Kidney (tissue), 14 donors: ENCODE data around the gene NDC80. TPM values are rescaled to one million over a fixed set of nuclear protein-coding genes. Genes with fewer than 3 reads are reported as not detected.
"Not testable (repeated sequence)": the region's sequence is repeated elsewhere in the genome, so short reads cannot be mapped to it uniquely, and the experiment has no call there.

Experiments used
- DNase-seq, 5 donors: peaks; one replicate each; pipeline ENCODE4 v3.0.0-alpha.2; 2013 to 2020
- FAIRE-seq: peaks from 2 replicates; lab custom pipeline; 2012; peaks lifted over from hg19 to GRCh38; lab: Jason Lieb, UNC
- H3K27ac ChIP-seq, 2 donors: one replicate each; pipeline ENCODE4 v1.7.0; 2013; ENCODE audit warnings: low read depth in 2 of 2, low read length in 2 of 2, inconsistent platforms in 1 of 2
- H3K27me3 ChIP-seq: one replicate; pipeline ENCODE4 v1.7.1; 2013; ENCODE audit warnings: low read length, inconsistent platforms; ENCODE audit not compliant: control insufficient read depth, insufficient read depth
- H3K36me3 ChIP-seq, 3 donors: one replicate each; pipeline versions ENCODE4 v1.7.0 to v1.7.1; 2013; ENCODE audit warnings: low read length in 3 of 3, control low read depth in 1 of 3, inconsistent platforms in 1 of 3; ENCODE audit not compliant: insufficient read depth in 3 of 3, control insufficient read depth in 2 of 3
- H3K4me1 ChIP-seq, 3 donors: one replicate each; pipeline versions ENCODE4 v1.7.0 to v1.7.1; 2013; ENCODE audit warnings: low read length in 3 of 3, inconsistent platforms in 1 of 3, low read depth in 1 of 3; ENCODE audit not compliant: control insufficient read depth in 2 of 3, insufficient read depth in 2 of 3
- H3K4me3 ChIP-seq, 3 donors: one replicate each; pipeline versions ENCODE4 v1.7.0 to v1.8.1; 2013; ENCODE audit warnings: low read length in 3 of 3, control low read depth in 1 of 3, inconsistent platforms in 1 of 3
- H3K9ac ChIP-seq, 3 donors: one replicate each; pipeline versions ENCODE4 v1.7.0 to v1.7.1; 2013; ENCODE audit warnings: low read length in 3 of 3, control low read depth in 1 of 3, inconsistent platforms in 1 of 3
- H3K9me3 ChIP-seq, 3 donors: one replicate each; pipeline versions ENCODE4 v1.7.0 to v1.7.1; 2013; ENCODE audit warnings: low read length in 3 of 3, control low read depth in 1 of 3, inconsistent platforms in 1 of 3; ENCODE audit not compliant: control insufficient read depth in 2 of 3, insufficient read depth in 1 of 3
- CTCF ChIP-seq: IDR thresholded peaks from 3 replicates; pipeline ENCODE4 v1.5.1; 2012; ENCODE audit warnings: mild to moderate bottlenecking, moderate library complexity, borderline replicate concordance; ENCODE audit not compliant: insufficient read depth; ENCODE audit errors: extremely low read depth
- intact Hi-C: fragments of 100-400 bp; cut with DNase I; formaldehyde crosslinking; loops from one replicate; pipeline ENCODE4 v1.11.1; 2022
- polyA plus RNA-seq: library from polyadenylated mRNA; stranded (reverse); fragments of 350-450 nt; fragmentation: Illumina TruSeq; extraction: RNeasy Lipid Tissue Mini Kit (QIAGEN cat#74804); gene quantifications from one replicate; pipeline ENCODE4 v1.2.3, GENCODE V29; 2014; ENCODE audit warnings: low read depth, low replicate concordance; ENCODE audit not compliant: insufficient read depth
- total RNA-seq: library from RNA; stranded (reverse); fragmentation: NEBNext Ultra II Directional; extraction: Animal tissue kit (Norgen Biotek cat#: 25700); gene quantifications from one replicate; pipeline ENCODE4 v1.2.1, GENCODE V29; 2021
- donor health status: control.
- donor health status: control.
- donor health status: control.
- donor health status: control.
- donor health status: control.
- donor health status: DM: yes; HTN: yes; CAD: no.
- donor health status: Normal renal cell carcinoma (clear cell type).

Gene NDC80
- total and polyA plus RNA-seq, 2 donors from 2014 or later: 0.63 to 0.99 TPM

GRCh38 chr18:2538844-2539243 is 32.5 kb upstream of the NDC80 start:
- peak in 2 of 5 donors; percentile 61 to 62 for DNase-seq
- intact Hi-C loops: loop anchor here (10.0 kb wide), 1 partner anchor 1674 kb away; no protein-coding TSS in a partner anchor

DNA sequence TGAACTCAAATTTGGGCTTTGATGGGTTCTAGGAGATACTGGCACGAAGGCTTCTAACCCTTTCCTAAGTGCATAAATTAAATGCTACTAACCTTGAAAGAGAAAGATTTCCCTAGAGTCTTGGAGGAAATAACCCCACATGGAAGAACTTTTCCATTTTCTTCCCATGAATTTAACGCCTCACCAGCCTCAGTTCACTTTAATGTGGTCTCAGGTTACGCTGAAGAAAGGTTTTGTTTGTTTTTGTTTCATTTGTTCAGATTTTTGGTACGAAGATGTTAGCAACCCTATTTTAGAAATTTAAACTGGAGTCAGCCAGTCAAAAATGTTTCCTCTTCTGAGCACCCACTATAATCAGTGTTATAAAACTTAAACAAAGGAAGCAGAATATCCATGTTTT is 30.8 kb upstream of the NDC80 start:
- H3K4me3 ChIP-seq: no peak overlapping the region
- TF ChIP-seq CTCF: no peak
- H3K4me1 ChIP-seq: no peaks in the 10 kb centered on the region
- DNase-seq (peak in 2 of 5 donors; percentile 67 to 70), FAIRE-seq (no peak)
- no peak overlapping the region for H3K27ac ChIP-seq
- no peaks in the 10 kb centered on the region for H3K27me3 ChIP-seq
- no peak overlapping the region for H3K9ac ChIP-seq
- H3K36me3 ChIP-seq: peaks cover 0 to 2% (median 0%) of the 10 kb centered on the region in 3 donors
- intact Hi-C loops: loop anchor here (10.0 kb wide), 1 partner anchor 956 kb away; no protein-coding TSS in a partner anchor
- no peaks in the 10 kb centered on the region for H3K9me3 ChIP-seq

More at GRCh38 chr18:2538844-2539243, 32.5 kb upstream of the NDC80 start:
- no peaks in the 10 kb centered on the region for H3K27me3 ChIP-seq
- no peak for TF ChIP-seq CTCF
- FAIRE-seq: no peak
- H3K9ac ChIP-seq: no peak overlapping the region
- no peaks in the 10 kb centered on the region for H3K4me1 ChIP-seq
- H3K27ac ChIP-seq: no peak overlapping the region
- H3K9me3 ChIP-seq: no peaks in the 10 kb centered on the region
- no peak overlapping the region for H3K4me3 ChIP-seq
- H3K36me3 ChIP-seq: peaks cover 0 to 4% (median 0%) of the 10 kb centered on the region in 3 donors

DNA sequence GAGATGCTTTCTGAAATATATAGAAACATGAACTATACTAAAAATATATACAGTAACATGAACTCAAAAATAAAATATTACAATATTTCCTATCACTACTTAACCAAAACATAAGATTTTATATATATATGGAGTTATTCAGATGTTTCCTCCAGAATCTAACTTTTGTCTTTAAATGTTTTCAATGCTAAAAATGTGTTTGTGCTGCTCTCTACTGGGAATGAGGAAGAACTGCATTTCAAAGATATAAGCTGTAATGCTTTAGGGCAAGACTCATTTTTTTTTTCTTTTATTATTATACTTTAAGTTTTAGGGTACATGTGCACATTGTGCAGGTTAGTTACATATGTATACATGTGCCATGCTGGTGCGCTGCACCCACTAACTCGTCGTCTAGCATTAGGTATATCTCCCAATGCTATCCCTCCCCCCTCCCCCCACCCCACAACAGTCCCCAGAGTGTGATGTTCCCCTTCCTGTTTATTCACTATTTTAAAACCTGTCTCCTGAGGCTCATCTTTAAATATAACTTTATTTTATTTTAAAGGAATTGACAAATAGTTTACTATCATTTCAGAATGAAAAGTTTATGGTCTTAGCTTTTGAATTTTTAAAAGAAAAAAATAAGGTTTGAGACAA is 29.3 kb upstream of the NDC80 start:
- H3K9me3 ChIP-seq, H3K36me3 ChIP-seq, H3K27me3 ChIP-seq, H3K4me3 ChIP-seq, H3K4me1 ChIP-seq, H3K9ac ChIP-seq, H3K27ac ChIP-seq: not testable (repeated sequence)
- intact Hi-C loops: loop anchor here (10.0 kb wide), 1 partner anchor 957 kb away; no protein-coding TSS in a partner anchor
- FAIRE-seq: peak; percentile 96
- peak; percentile 58 for TF ChIP-seq CTCF
- peak in 2 of 5 donors; percentile 47 to 72 for DNase-seq
